A549 (cell line): Measurements from ENCODE around the gene PAQR8. TPM values are rescaled to one million over a fixed set of nuclear protein-coding genes. Genes with fewer than 3 reads are reported as not detected.

ENCODE experiments used
- ATAC-seq, 2 experiments: fragments of 200-7000 bp in 1 of 2; fragments of >200 bp in 1 of 2; cut with Nextera tagmentation in 1 of 2; cut with Tn5 transposase in 1 of 2; 3 replicates each; pipeline versions ENCODE4 v1.8.0 to v1.9.1; 2018 to 2020; ENCODE audit warnings: mild to moderate bottlenecking in 1 of 2, moderate library complexity in 1 of 2
- CTCF ChIA-PET: fragments of 300-600 bp; sonication (Branson Sonifier 250); formaldehyde crosslinking; extraction: SDS; loops from one replicate; lab custom pipeline; 2021; ENCODE audit warnings: antibody characterized with exemption, inconsistent platforms; lab: Yijun Ruan, JAX
- POLR2A ChIA-PET: fragments of 350-600 bp; formaldehyde crosslinking; extraction: SDS; loops from one replicate; lab custom pipeline; 2021; ENCODE audit warnings: antibody characterized with exemption, inconsistent platforms; lab: Yijun Ruan, JAX
- DNase-seq, 2 experiments: peaks; one replicate each; pipeline versions ENCODE4 v3.0.0 to v3.0.0-alpha.2; 2011 to 2016; ENCODE audit warnings: low read depth in 1 of 2, low spot score in 1 of 2
- FAIRE-seq: peaks from 2 replicates; lab custom pipeline; 2011; peaks lifted over from hg19 to GRCh38; lab: Jason Lieb, UNC
- H3K27ac ChIP-seq, 2 experiments: fragments of >200 bp; sonication (Bioruptor Twin); formaldehyde crosslinking; 3 replicates each; pipeline ENCODE4 v1.5.1; 2016 to 2017
- H3K4me1 ChIP-seq: fragments of >200 bp; sonication (Bioruptor Twin); formaldehyde crosslinking; 3 replicates; pipeline ENCODE4 v1.6.1; 2016
- H3K4me2 ChIP-seq: fragments of >200 bp; sonication (Bioruptor Twin); formaldehyde crosslinking; 3 replicates; pipeline ENCODE4 v1.6.1; 2016
- H3K4me3 ChIP-seq: fragments of >200 bp; sonication (Bioruptor Twin); formaldehyde crosslinking; 3 replicates; pipeline ENCODE4 v1.5.1; 2016
- H3K9me3 ChIP-seq: fragments of >200 bp; sonication (Bioruptor Twin); formaldehyde crosslinking; 3 replicates; pipeline ENCODE4 v1.6.1; 2016
- ATOH8 ChIP-seq: fragments of 250-450 bp; sonication (Bioruptor Pico); IDR thresholded peaks from 2 replicates; pipeline ENCODE4 v1.5.0; 2020; ENCODE audit warnings: low read depth, mild to moderate bottlenecking, moderate library complexity
- BCL3 ChIP-seq: fragments of >200 bp; sonication (Bioruptor Twin); formaldehyde crosslinking; IDR thresholded peaks from 3 replicates; pipeline ENCODE4 v1.6.1; 2016
- CBX2 ChIP-seq: fragments of 200-600 bp; sonication (generic); IDR thresholded peaks from 2 replicates; pipeline ENCODE4 v1.6.1; 2016; ENCODE audit warnings: low read depth, mild to moderate bottlenecking, borderline replicate concordance
- CEBPB ChIP-seq, 2 experiments: fragments of >200 bp in 1 of 2; sonication (Bioruptor Twin) in 1 of 2; formaldehyde crosslinking in 1 of 2; IDR thresholded peaks; 2 replicates each; pipeline ENCODE4 v1.6.1; 2012 to 2016
- CHD4 ChIP-seq: fragments of 200-600 bp; sonication (generic); IDR thresholded peaks from 2 replicates; pipeline ENCODE4 v1.6.1; 2016; ENCODE audit warnings: antibody characterized with exemption, mild to moderate bottlenecking, borderline replicate concordance
- E2F6 ChIP-seq: IDR thresholded peaks from 2 replicates; pipeline ENCODE4 v1.6.1; 2012; ENCODE audit warnings: low read depth, borderline replicate concordance
- FOSL2 ChIP-seq, 2 experiments: fragments of 450-650 bp in 1 of 2; fragments of >200 bp in 1 of 2; sonication (Bioruptor Twin) in 1 of 2; formaldehyde crosslinking; IDR thresholded peaks; 2 replicates each; pipeline versions ENCODE4 v1.5.0 to v1.6.1; 2016 to 2020; ENCODE audit warnings: mild to moderate bottlenecking in 1 of 2, moderate library complexity in 1 of 2
- HMGXB4 ChIP-seq: fragments of 250-450 bp; sonication (Bioruptor Pico); IDR thresholded peaks from 2 replicates; pipeline ENCODE4 v1.5.0; 2021; ENCODE audit warnings: mild to moderate bottlenecking, moderate library complexity, borderline replicate concordance
- HOXA7 ChIP-seq: fragments of 250-450 bp; sonication (Bioruptor Pico); IDR thresholded peaks from 2 replicates; pipeline ENCODE4 v1.5.0; 2020; ENCODE audit warnings: mild to moderate bottlenecking, moderate library complexity
- MYC ChIP-seq: IDR thresholded peaks from 2 replicates; pipeline ENCODE4 v1.6.1; 2012; ENCODE audit warnings: mild to moderate bottlenecking, inconsistent platforms, low read length, improper control_type of control experiment, borderline replicate concordance
- NFE2L2 ChIP-seq: fragments of 150-350 bp; conservative IDR thresholded peaks from 2 replicates; pipeline ENCODE4 v1.6.1; 2014; ENCODE audit warnings: low read length
- NR3C1 ChIP-seq: fragments of >200 bp; sonication (Bioruptor Twin); formaldehyde crosslinking; IDR thresholded peaks from 3 replicates; pipeline ENCODE4 v1.6.1; 2017
- POLR2A ChIP-seq: IDR thresholded peaks from 2 replicates; pipeline ENCODE4 v1.6.1; 2012; ENCODE audit warnings: mild to moderate bottlenecking, low read length
- RARB ChIP-seq: fragments of 250-450 bp; sonication (Bioruptor Pico); IDR thresholded peaks from 2 replicates; pipeline ENCODE4 v1.8.0; 2021; ENCODE audit warnings: mild to moderate bottlenecking, moderate library complexity
- REST ChIP-seq: fragments of 200-600 bp; sonication (generic); IDR thresholded peaks from 2 replicates; pipeline ENCODE4 v1.6.1; 2016; ENCODE audit warnings: antibody characterized with exemption, mild to moderate bottlenecking, moderate library complexity
- RNF2 ChIP-seq: fragments of 200-600 bp; sonication (generic); IDR thresholded peaks from 2 replicates; pipeline ENCODE4 v1.6.1; 2016; ENCODE audit warnings: low read depth, mild to moderate bottlenecking, antibody characterized with exemption, moderate library complexity, borderline replicate concordance
- SMC3 ChIP-seq: fragments of >200 bp; sonication (Bioruptor Twin); formaldehyde crosslinking; IDR thresholded peaks from 3 replicates; pipeline ENCODE4 v1.6.1; 2018; ENCODE audit warnings: inconsistent platforms
- SREBF2 ChIP-seq: fragments of 450-650 bp; IDR thresholded peaks from 2 replicates; pipeline ENCODE4 v1.6.1; 2014; ENCODE audit warnings: mild to moderate bottlenecking, moderate library complexity
- TP53 ChIP-seq: fragments of 250-450 bp; sonication (Bioruptor Pico); IDR thresholded peaks from 2 replicates; pipeline ENCODE4 v1.5.0; 2021; ENCODE audit warnings: mild to moderate bottlenecking, moderate library complexity
- ZC3H11A ChIP-seq: fragments of 450-650 bp; IDR thresholded peaks from 2 replicates; pipeline ENCODE4 v1.6.1; 2014; ENCODE audit warnings: antibody characterized with exemption, mild to moderate bottlenecking
- WGBS: methylation state at CpG from one replicate; pipeline ENCODE4 v1.1.6; 2017; ENCODE audit errors: missing lambda C conversion rate; 5-methylcytosine and 5-hydroxymethylcytosine counted together
- polyA plus RNA-seq, 4 experiments: library from polyadenylated mRNA; depleted of rRNA in 3 of 4; stranded (reverse); fragments of >200 nt; fragmentation: RNase III in 1 of 4; extraction: RNeasy Plus Mini Kit Qiagen cat#74134 plus additional on column Dnase treatment in 1 of 4; gene quantifications; 2 replicates in 3 of 4; 3 replicates in 1 of 4; pipeline ENCODE4 v1.2.3, GENCODE V29; 2011 to 2017

Gene PAQR8
- polyA plus RNA-seq, 2 of the 4 experiments (the other 2 are of a cell fraction), result 0.80 to 1.2 TPM

DNA sequence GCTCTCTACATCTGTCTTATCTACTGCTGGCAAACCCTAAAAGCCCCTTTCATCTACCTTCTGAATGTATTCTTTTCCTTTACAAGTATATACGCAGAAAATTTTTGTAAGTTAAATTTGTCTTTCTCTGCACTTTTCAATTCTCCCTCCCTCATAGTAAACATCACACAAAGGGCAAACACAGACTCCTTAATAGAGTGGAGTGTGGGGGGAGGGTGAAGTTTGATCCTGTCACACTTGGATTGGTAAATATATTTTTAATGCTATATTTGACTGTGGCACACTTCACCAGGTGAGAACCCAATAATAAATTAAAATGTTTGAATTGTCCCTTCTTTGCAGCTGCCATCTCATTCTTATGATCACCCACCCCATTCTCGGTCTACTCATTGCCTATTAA lies 33.2 kb upstream of the PAQR8 start:
- 0 out of 3 replicates have a peak, but pooled peaks cover 9% of the 10 kb centered on the region for H3K4me1 ChIP-seq
- POLR2A ChIA-PET, result no interaction called here
- no peak for TF ChIP-seq FOSL2 (IDR thresholded peaks at IDR 0.05)
- no peak for TF ChIP-seq FOSL2 (CRISPR knock-in tag; IDR thresholded peaks at IDR 0.05)
- no peak for TF ChIP-seq SREBF2
- no peak for TF ChIP-seq CBX2
- no peak for TF ChIP-seq RARB (CRISPR knock-in tag)
- TF ChIP-seq MYC, result no peak
- no peak for TF ChIP-seq NR3C1
- TF ChIP-seq CHD4, result no peak
- no peak for TF ChIP-seq ATOH8
- no peak for TF ChIP-seq NFE2L2
- no peak for TF ChIP-seq CEBPB (IDR thresholded peaks at IDR 0.05)
- TF ChIP-seq HMGXB4 (CRISPR knock-in tag), result no peak
- TF ChIP-seq ZC3H11A, result no peak
- TF ChIP-seq REST, result no peak
- TF ChIP-seq RNF2, result no peak
- no peak for TF ChIP-seq HOXA7 (CRISPR knock-in tag)
- TF ChIP-seq E2F6, result no peak
- TF ChIP-seq BCL3, result no peak
- TF ChIP-seq, all 56 proteins: peak for 0
- no peak for DNase-seq
- Histone ChIP-seq H3K4me2 (no peak overlapping the region), H3K9me3 (no peaks in the 10 kb centered on the region), H3K27ac (no peak overlapping the region), H3K4me3 (no peak overlapping the region)
- CTCF ChIA-PET, result interaction anchor here (0.6 kb wide), 1 partner anchor 23 kb away, joined by 3 read pairs; no protein-coding TSS in a partner anchor
- WGBS, result 65% methylated on average over 2 of the region's 2 CpGs
- no peak for FAIRE-seq
- ATAC-seq, result no peak

GRCh38 chr6:52330470-52330869 lies 31.5 kb upstream of the PAQR8 start:
- Histone ChIP-seq H3K4me1 (0 out of 3 replicates have a peak, but pooled peaks cover 9% of the 10 kb centered on the region), H3K4me3 (no peak overlapping the region), H3K9me3 (no peaks in the 10 kb centered on the region), H3K27ac (no peak overlapping the region), H3K4me2 (no peak overlapping the region)
- ATAC-seq (no peak), DNase-seq (no peak), FAIRE-seq (no peak)
- CTCF ChIA-PET, result interaction anchor here (1.4 to 1.7 kb wide), 2 partner anchors 10 to 70 kb away, joined by 3 to 4 read pairs; no protein-coding TSS in a partner anchor
- POLR2A ChIA-PET, result no interaction called here
- WGBS, result 83% methylated on average over 2 of the region's 2 CpGs
- no peak for TF ChIP-seq POLR2A
- TF ChIP-seq TP53, result no peak
- TF ChIP-seq SMC3, result no peak
- TF ChIP-seq BCL3, result no peak
